ENCODE results near the gene SLC6A3.

SLC6A3 gene

DNA sequence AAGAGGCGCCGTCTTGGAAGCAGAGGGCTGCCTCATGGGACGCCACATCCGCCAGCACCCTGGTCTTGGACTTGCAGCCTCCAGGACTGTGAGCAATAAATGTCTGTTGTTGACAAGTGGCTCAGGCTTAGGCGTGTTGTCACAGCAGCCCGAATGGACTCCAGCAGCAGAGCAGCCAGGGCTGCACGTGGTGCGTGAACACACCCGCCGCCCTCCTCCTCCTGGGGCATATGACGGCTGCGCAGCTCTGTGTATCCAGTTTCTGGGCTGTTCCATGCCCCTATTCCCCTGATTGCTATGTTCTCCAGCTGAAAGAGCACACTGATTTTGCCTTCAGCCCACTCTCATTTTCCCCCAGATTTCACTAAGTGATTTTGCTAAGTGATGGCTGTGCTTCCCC lies 64.3 kb downstream of the SLC6A3 start:
- TF ChIP-seq FOXP2 (optimal IDR thresholded peaks at IDR 0.05; ENCODE audit: borderline replicate concordance, extremely low read depth, extremely low read length, insufficient read depth) (no peak), POLR2AphosphoS5 (IDR thresholded peaks at IDR 0.05; ENCODE audit: low read depth, low read length) (no peak), SIN3A (IDR thresholded peaks at IDR 0.05; ENCODE audit: borderline replicate concordance, insufficient read depth, low read length) (no peak), TAF1 (IDR thresholded peaks at IDR 0.05; ENCODE audit: borderline replicate concordance, insufficient read depth, low read length) (no peak)
- TF ChIP-seq, protein P1, sequence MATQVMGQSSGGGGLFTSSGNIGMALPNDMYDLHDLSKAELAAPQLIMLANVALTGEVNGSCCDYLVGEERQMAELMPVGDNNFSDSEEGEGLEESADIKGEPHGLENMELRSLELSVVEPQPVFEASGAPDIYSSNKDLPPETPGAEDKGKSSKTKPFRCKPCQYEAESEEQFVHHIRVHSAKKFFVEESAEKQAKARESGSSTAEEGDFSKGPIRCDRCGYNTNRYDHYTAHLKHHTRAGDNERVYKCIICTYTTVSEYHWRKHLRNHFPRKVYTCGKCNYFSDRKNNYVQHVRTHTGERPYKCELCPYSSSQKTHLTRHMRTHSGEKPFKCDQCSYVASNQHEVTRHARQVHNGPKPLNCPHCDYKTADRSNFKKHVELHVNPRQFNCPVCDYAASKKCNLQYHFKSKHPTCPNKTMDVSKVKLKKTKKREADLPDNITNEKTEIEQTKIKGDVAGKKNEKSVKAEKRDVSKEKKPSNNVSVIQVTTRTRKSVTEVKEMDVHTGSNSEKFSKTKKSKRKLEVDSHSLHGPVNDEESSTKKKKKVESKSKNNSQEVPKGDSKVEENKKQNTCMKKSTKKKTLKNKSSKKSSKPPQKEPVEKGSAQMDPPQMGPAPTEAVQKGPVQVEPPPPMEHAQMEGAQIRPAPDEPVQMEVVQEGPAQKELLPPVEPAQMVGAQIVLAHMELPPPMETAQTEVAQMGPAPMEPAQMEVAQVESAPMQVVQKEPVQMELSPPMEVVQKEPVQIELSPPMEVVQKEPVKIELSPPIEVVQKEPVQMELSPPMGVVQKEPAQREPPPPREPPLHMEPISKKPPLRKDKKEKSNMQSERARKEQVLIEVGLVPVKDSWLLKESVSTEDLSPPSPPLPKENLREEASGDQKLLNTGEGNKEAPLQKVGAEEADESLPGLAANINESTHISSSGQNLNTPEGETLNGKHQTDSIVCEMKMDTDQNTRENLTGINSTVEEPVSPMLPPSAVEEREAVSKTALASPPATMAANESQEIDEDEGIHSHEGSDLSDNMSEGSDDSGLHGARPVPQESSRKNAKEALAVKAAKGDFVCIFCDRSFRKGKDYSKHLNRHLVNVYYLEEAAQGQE (IDR thresholded peaks at IDR 0.05; ENCODE audit: insufficient read depth in 1 of 2, low read depth in 2 of 2, low read length in 2 of 2) = no peak

DNA sequence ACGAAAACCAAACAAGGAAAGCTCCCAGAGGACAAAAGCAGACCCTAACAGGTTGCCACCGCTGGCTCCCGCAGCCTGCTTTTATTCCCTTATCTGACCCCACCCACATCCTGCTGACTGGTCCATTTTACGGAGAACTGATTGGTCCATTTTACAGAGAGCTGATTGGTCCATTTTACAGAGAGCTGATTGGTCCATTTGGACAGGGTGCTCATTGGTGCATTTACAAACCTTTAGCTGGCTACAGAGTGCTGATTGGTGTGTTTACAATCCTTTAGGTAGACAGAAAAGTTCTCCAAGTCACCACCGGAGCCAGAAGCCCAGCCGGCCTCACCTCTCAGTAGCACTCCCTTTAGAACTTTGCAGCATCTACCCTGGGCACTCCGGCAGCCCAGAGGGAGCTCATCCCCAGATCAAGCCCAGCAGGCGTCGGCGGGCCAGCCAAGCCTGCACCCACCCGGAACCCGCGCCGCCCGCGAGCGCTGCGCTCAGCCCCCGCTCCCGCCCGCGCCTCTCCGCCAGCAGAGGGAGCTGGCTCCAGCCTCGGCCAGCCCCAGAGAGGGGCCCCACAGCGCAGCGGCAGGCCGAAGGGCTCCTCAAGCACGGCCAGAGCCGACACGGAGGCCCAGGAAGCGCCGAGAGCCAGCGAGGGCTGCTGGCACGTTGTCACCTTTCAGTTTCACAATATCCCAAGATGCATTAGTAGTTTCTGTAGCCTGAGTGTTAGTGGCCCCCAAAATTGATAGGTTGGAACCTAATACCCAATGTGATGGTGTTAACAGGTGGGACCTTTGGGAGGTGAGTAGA lies 65.0 kb downstream of the SLC6A3 start:
- no peak for TF ChIP-seq SIN3A (IDR thresholded peaks at IDR 0.05; ENCODE audit: borderline replicate concordance, insufficient read depth, low read length)
- no peak for TF ChIP-seq POLR2AphosphoS5 (IDR thresholded peaks at IDR 0.05; ENCODE audit: low read depth, low read length)
- TF ChIP-seq FOXP2 (optimal IDR thresholded peaks at IDR 0.05; ENCODE audit: borderline replicate concordance, extremely low read depth, extremely low read length, insufficient read depth) = no peak
- TF ChIP-seq, protein P1 (IDR thresholded peaks at IDR 0.05; ENCODE audit: insufficient read depth in 1 of 2, low read depth in 2 of 2, low read length in 2 of 2) = no peak
- no peak for TF ChIP-seq TAF1 (IDR thresholded peaks at IDR 0.05; ENCODE audit: borderline replicate concordance, insufficient read depth, low read length)

DNA sequence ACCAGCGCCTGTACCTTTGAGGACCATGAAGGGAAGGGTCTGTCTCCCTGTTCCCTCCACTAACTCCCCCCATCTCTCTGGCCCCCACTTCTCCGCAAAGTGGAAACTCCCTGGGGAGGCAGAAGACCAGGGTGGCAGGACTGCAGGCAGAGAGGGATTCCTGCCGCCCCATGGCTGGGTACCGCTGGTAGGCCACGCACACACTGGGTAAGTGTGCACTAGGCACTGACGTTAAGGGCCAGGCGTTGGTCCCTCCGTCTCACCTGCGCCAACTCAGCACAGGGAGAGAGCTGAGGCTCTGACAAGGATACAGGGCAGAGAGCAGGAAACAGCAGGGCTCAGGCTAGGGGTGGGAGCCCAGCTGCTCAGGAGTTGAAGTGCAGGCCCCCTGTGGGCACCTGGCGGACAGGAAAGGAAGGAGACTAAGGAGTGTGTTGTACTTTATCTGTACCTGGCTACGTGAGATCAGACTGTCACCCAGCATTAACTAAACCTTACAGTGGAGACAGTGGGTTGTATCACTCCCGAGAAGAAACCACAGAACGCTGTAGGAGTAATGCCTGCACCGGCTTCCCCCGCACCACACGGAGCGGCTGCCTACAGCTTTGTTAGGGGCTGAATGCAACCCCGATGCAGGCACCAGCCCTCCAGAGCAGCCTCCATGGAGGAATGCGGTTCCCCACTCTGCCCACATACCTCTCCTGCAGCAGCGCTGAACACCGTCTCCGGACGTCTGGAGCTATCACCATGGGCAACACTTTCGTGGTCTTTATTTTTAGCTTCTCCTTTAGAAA lies 66.2 kb downstream of the SLC6A3 start:
- no peak for TF ChIP-seq SIN3A (IDR thresholded peaks at IDR 0.05; ENCODE audit: borderline replicate concordance, insufficient read depth, low read length)
- TF ChIP-seq, protein P1 (IDR thresholded peaks at IDR 0.05; ENCODE audit: insufficient read depth in 1 of 2, low read depth in 2 of 2, low read length in 2 of 2) = no peak
- no peak for TF ChIP-seq FOXP2 (optimal IDR thresholded peaks at IDR 0.05; ENCODE audit: borderline replicate concordance, extremely low read depth, extremely low read length, insufficient read depth)
- no peak for TF ChIP-seq TAF1 (IDR thresholded peaks at IDR 0.05; ENCODE audit: borderline replicate concordance, insufficient read depth, low read length)
- TF ChIP-seq POLR2AphosphoS5 (IDR thresholded peaks at IDR 0.05; ENCODE audit: low read depth, low read length) = no peak

DNA sequence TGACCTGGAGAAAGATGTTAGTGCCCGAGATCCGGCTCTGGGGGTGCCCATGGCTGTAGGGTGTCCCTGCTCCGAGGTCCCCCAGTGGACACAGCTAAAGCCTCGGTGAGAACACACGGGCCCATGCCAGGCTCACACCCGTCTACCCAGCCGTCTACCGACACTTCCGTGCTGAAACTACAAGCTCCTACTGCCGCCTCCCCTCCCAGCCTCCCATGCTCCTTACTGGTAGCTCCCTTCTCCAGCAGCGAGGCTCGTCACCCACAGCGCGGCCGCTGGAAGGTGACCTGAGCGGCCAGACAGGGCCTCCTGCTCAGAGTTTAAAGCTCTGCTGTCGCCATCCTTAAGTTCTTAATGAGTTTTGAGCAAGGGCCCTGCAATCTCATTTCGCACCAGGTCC lies 67.1 kb downstream of the SLC6A3 start:
- TF ChIP-seq POLR2AphosphoS5 (IDR thresholded peaks at IDR 0.05; ENCODE audit: low read depth, low read length) (no peak), TAF1 (IDR thresholded peaks at IDR 0.05; ENCODE audit: borderline replicate concordance, insufficient read depth, low read length) (no peak), FOXP2 (optimal IDR thresholded peaks at IDR 0.05; ENCODE audit: borderline replicate concordance, extremely low read depth, extremely low read length, insufficient read depth) (no peak), SIN3A (IDR thresholded peaks at IDR 0.05; ENCODE audit: borderline replicate concordance, insufficient read depth, low read length) (no peak)
- TF ChIP-seq, protein P1 (IDR thresholded peaks at IDR 0.05; ENCODE audit: insufficient read depth in 1 of 2, low read depth in 2 of 2, low read length in 2 of 2) = no peak
